ENCODE results near the gene PMF1.
A peak's percentile ranks its signal among the peaks of the same experiment; 100 is the strongest.
"Not testable (repeated sequence)": the region's sequence is repeated elsewhere in the genome, so short reads cannot be mapped to it uniquely, and the experiment has no call there.

PMF1 gene

GRCh38 chr1:156198831-156199349 is 13.9 kb upstream of the PMF1 start:
- DNase-seq = no peak

GRCh38 chr1:156200044-156200443 is 12.8 kb upstream of the PMF1 start:
- DNase-seq = no peak

GRCh38 chr1:156203331-156203730 is 9.5 kb upstream of the PMF1 start:
- DNase-seq = no peak

- no peak for DNase-seq
These were observed 8.1 kb upstream of the PMF1 start for GRCh38 chr1:156204686-156205085.

- no peak for DNase-seq
These were observed 1.6 kb upstream of the PMF1 start for GRCh38 chr1:156211243-156211642.

GRCh38 chr1:156212130-156212529 is 677 bp upstream of the PMF1 start:
- no peak for DNase-seq

GRCh38 chr1:156213644-156213966 is 798 bp downstream of the PMF1 start:
- no peak for DNase-seq

- DNase-seq = no peak
These were observed 1.4 kb downstream of the PMF1 start for GRCh38 chr1:156214024-156214748.

- DNase-seq = not testable (repeated sequence)
These were observed 3.7 kb downstream of the PMF1 start for GRCh38 chr1:156216361-156217086.

GRCh38 chr1:156217871-156218270 is 5.1 kb downstream of the PMF1 start:
- peak in 1 of 2 experiments; percentile 11 for DNase-seq

- no peak for DNase-seq
These were observed 7.4 kb downstream of the PMF1 start for GRCh38 chr1:156220226-156220625.

- DNase-seq = no peak
These were observed 9.3 kb downstream of the PMF1 start for GRCh38 chr1:156221986-156222692.

- no peak for DNase-seq
These were observed 12.8 kb downstream of the PMF1 start for GRCh38 chr1:156225677-156226014.

GRCh38 chr1:156226116-156226538 is 13.3 kb downstream of the PMF1 start:
- DNase-seq = no peak

GRCh38 chr1:156226782-156227181 is 14.0 kb downstream of the PMF1 start:
- no peak for DNase-seq

GRCh38 chr1:156228501-156228900 is 15.7 kb downstream of the PMF1 start:
- no peak for DNase-seq

- no peak for DNase-seq
These were observed 17.1 kb downstream of the PMF1 start for GRCh38 chr1:156229809-156230472.

- DNase-seq = no peak
These were observed 17.6 kb downstream of the PMF1 start for GRCh38 chr1:156230473-156230837.

- no peak for DNase-seq
These were observed 19.5 kb downstream of the PMF1 start for GRCh38 chr1:156232201-156232894.

- no peak for DNase-seq
These were observed 20.8 kb downstream of the PMF1 start for GRCh38 chr1:156233426-156234127.

GRCh38 chr1:156236164-156236563 is 23.4 kb downstream of the PMF1 start:
- no peak for DNase-seq

- no peak for DNase-seq
These were observed 25.4 kb downstream of the PMF1 start for GRCh38 chr1:156238248-156238647.
